Activated CD4-positive, alpha-beta T cell treated with anti-CD3 and anti-CD28 coated beads for 4 hours (primary cell): ENCODE measurements around the gene SMOC2.

Experiments used
- DNase-seq, 2 donors: peaks; one replicate each; pipeline ENCODE4 v3.0.0-alpha.2; 2020

SMOC2 gene

GRCh38 chr6:168448243-168448855 is 7.4 kb downstream of the SMOC2 start:
- no peak for DNase-seq

DNA sequence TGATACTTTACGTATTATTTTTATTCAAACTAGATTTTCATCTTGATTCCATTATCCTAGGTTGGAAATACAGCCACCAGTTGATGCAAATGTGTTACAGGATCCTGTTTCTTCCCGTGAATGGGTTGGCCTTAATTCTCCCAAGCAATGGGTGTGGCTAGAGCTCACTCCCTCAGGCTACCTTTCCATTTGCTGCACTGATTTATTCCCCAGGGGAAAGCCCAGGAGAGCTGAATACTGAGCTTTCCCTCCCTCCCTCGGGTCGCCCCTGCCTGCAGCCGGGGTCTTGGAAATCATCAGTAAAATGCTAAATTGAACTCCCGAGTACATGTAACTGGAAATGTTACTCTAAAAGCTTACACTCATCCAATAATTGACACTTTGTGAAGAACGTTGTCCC is 9.9 kb downstream of the SMOC2 start:
- no peak for DNase-seq

DNA sequence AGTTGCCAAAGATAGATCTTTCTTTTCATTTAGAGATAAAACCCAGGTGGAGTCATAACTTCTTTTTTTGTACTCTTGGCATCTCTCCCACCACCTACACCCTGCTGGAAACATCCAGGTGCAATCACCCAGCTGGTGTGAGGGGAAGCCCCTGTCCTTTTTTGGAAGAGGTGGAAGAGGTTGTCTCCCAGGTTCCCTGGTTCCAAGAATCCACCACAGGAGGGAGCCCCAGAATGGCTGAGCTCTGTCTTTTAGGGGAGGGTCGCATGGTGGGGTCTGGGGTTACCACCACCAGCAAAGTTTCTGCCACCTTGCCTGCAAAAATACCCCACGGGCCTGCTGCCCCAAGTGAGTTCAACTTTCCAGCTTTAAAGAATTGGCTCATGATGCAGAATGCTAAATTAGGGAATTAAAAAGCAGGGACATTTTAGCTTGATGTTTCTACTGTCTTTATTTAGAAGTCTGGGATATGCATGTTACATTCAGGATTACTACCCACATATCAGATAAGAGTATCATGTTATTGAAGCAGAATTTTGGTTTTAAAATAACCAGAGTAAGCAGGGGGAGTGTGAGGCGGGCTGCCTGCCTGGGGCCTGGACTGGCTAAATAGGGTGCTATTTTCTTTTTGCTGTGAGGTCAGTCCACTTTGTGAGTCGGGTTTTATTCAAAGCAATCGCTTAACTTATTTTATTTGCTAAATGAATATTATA is 11.0 kb downstream of the SMOC2 start:
- DNase-seq, result no peak

DNA sequence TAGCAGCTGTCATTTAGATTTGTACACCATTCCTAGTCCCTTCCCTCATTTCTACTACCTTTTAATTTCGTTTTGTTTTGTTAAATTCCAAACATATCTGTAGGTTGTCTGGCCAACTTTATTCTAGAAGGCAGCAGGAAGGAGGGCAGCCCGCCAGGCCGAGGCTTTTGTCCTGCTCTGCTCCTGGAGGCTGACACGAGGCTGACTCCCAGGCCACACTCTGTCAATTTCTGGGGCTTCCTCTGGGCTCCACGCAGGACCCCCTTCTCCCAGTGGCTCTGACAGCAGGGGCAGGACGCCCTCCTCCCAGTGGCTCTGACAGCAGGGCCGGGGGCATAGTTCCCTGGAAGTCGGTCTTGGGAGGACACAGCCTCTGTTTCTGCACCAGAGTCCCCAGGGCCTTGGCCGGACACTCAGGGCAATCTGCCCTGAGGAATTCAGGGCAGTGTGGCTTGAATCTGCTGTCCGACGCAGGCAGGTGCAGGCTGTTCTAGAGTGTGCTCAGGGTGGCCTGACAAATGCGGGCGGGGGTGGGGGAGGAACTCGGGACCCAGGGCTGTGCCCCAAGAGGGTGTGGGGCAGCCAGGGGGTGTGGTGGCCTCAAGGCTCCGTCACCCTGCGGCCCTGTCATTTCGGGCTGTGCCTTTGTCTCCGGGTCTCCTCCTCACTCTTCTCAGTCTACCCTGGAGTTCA is 11.8 kb downstream of the SMOC2 start:
- DNase-seq, result no peak

DNA sequence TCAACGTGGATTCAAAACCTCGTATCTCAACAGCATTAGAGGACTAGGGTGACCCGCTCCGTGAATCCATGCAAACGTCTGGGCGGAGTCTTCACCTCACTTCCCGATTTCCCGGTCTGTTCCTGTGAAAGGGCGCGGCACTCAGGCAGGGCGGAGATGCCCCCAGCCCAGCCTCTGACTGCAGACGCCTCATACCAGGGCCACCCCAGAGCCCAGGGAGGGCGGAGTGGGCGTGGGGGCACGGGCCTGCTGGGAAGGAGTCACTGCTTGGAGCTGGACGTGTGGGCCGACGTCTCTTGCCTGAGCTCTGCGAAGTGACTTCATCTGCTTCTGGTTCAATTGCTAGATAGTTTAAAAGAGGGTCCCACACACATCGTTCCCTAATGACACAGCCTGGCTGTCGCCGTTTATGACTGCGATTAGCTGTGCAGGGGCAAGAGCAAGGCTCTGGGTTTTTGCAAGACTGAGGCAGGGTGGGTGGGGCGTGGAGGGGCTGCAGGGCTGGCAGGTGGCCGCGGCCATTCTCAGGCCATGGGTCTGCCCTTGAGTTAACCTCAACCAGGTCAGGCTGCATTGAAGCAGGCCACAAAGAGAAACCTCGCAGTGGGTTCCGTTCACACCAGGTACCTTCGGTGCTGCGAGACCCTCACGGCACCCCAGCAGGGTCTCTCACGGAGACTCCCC is 15.0 kb downstream of the SMOC2 start:
- DNase-seq, result no peak

- no peak for DNase-seq
These were observed 16.1 kb downstream of the SMOC2 start for GRCh38 chr6:168456907-168457652.

DNA sequence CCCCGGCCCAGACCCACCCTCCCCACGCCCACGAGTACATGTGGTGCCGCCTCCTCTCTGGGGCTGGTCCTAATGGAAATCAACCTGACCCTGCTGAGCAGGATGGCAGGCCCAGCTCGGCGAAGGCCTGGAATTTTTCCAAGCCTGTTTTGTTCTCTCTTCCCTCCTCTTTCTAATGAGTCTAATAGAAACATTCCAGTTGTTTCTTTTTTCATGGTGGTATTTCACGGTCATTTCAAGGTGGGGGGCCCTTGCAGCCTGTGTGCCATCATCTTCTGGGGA is 16.6 kb downstream of the SMOC2 start:
- DNase-seq, result no peak

GRCh38 chr6:168458101-168458500 is 17.1 kb downstream of the SMOC2 start:
- no peak for DNase-seq

DNA sequence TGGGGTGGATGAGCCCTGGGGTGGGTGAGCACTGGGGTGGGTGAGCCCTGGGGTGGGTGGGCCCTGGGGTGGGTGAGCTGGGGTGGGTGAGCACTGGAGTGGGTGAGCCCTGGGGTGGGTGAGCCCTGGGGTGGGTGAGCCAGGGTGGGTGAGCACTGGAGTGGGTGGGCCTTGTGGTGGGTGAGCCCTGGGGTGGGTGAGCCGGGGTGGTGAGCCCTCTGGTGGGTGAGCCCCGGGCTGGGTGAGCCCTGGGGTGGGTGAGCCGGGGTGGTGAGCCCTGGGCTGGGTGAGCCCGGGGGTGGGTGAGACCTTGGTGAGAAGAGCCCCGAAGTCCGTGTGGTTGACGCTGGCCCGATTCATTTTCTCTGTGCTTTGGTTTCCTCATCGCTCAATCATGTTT is 18.6 kb downstream of the SMOC2 start:
- DNase-seq, result no peak

- no peak for DNase-seq
These were observed 21.4 kb downstream of the SMOC2 start for GRCh38 chr6:168462289-168462853.

- DNase-seq, result no peak
These were observed 23.6 kb downstream of the SMOC2 start for GRCh38 chr6:168464546-168464945.

- DNase-seq, result no peak
These were observed 27.1 kb downstream of the SMOC2 start for GRCh38 chr6:168468045-168468444.

DNA sequence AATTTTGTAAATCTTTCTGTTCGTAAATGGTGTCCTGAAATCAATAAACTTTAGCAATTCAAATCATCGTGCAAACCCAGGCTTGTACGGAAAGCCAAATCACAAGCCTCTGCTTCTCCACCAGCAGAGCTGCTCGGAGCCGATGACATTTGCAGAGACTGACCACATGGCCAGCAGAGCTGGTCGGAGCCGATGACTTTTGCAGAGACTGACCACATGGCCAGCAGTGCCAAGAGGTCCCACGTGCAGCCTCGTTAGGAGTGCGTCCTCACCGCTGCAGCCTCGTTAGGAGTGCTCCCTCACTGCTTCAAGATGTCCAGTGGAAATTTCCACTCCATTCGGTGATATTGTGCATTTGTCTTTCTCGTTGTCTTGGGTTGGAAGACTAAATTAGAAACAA is 28.5 kb downstream of the SMOC2 start:
- no peak for DNase-seq

DNA sequence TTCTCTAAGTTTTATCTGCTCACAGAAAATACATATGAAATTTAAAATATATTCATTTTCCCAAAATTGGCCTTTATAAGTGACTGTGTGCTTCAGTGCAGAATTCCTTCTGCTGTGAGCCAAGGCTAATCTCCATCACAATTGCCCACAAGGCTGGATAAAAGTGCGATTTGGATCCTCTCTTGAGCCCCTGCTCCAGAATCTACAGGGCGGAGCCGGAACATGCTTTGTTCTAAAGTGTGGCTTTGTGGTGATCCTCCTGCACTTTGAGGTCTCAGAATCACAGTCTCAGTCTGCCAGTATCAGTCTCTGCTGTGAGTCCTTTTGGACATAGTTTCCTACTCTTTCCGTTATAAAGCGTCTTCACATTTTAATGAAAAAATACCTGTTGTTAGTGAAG is 28.9 kb downstream of the SMOC2 start:
- DNase-seq, result no peak

DNA sequence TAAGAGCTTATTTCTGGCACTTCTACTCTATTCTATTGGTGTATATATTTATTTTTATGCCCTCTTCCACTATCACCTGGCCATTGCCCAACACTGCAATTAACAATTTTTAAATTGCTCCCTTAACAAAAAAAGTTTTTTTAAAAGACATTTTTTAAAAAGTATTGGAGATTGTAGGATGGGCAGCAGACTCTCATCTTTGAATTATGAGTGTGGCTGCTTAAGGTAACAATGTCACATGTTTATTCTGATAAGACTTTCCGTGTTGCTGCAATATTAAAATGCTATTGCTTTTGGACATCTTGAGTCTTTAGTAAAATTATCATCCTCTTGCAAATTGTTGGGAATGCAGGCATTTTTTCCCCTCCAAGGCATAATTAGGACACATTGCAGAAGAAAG is 31.4 kb downstream of the SMOC2 start:
- no peak for DNase-seq

GRCh38 chr6:168473197-168473596 is 32.2 kb downstream of the SMOC2 start:
- no peak for DNase-seq

GRCh38 chr6:168475188-168476013 is 34.4 kb downstream of the SMOC2 start:
- DNase-seq, result no peak

DNA sequence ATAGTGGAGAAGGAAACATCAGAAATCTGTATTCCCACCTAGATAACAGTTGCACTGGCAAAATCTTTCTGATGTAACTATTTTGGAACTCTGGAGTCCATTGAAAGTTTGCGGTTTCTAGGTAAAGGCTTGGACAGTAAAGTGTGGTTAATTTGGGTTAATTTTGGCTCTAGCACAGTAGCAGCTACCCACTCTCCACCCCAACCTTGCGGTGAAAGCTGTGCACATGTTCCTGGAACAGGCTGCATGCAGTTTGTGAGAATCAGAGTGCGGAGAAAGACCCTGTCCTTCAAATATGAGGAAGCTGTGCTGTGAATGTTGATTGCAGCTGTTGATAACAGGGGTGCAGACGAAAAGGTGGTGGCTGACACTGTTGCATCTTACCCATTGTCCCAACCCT is 38.4 kb downstream of the SMOC2 start:
- no peak for DNase-seq

DNA sequence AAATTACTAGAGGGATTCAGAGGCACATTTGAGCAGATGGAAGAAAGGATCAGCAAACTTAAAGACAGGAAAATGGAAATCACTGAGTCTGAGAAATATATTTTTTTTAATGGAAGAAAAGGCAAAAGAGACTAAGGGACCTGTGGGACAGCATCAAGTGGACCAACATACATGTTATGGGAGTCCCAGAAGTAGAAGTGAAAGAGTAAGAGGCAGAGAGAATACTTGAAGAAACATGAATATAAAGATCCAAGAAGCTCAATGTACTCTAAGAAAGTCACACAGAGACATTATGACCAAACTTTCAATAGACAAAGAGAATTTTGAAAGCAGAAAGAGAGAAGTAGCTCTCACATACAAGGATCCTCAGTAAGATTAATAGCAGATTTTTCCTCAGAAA is 39.5 kb downstream of the SMOC2 start:
- DNase-seq, result no peak

DNA sequence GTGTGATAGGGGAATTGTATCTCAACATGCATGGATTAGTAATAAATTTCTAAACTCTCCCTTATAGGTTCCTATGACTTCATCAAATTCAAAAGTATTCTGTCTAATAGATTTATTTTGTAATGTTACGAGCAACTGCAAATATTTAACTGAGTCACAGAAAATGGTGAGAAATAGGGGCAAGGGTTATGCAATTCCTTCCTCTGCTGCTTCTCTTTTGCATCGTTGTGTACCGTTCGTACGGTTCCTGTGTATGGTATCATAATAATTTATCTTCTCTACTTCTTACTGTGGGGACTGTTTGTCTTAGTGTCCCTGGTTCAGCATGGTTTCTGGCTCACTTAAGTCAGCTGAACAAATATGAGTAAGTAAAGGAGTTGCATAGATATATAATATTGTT is 44.8 kb downstream of the SMOC2 start:
- DNase-seq, result no peak

GRCh38 chr6:168490757-168491156 is 49.8 kb downstream of the SMOC2 start:
- no peak for DNase-seq

- DNase-seq, result no peak
These were observed 53.0 kb downstream of the SMOC2 start for GRCh38 chr6:168493976-168494375.
